ENCODE results near the gene OTUD3.
"Not testable (repeated sequence)": the region's sequence is repeated elsewhere in the genome, so short reads cannot be mapped to it uniquely, and the experiment has no call there.

Gene OTUD3

DNA sequence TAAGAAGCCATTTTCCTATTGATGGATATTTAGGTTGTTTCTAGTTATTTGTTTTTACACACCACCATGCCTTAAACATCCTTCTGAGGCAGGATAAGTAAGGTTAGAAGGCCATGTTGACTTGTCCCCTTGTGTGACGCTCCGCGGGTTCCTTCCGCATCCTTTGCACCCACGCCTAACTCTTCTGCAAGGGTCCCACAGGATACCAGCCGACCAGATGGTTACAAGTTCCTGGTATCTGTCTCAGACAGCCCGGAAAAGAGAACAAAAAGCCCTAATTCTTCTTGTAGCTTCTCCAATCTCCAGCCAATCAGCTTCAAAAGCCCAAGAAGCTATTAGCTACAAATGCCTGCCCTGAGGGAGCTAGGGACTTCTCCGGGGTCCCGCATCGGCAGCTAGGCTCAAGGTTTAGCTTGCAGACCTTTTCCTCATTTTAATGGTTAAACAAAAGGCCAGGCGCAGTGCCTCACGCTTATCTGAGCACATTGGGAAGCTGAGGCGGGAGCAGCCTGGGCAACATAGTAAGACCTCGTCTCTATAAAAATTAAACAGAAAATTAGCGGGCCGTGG, 4.9 kb upstream of the OTUD3 start:
- no peaks in the 10 kb centered on the region for H3K9me3 ChIP-seq (ENCODE audit: control insufficient read depth, low read length)
- H3K9ac ChIP-seq (ENCODE audit: low read length), result no peak overlapping the region

DNA sequence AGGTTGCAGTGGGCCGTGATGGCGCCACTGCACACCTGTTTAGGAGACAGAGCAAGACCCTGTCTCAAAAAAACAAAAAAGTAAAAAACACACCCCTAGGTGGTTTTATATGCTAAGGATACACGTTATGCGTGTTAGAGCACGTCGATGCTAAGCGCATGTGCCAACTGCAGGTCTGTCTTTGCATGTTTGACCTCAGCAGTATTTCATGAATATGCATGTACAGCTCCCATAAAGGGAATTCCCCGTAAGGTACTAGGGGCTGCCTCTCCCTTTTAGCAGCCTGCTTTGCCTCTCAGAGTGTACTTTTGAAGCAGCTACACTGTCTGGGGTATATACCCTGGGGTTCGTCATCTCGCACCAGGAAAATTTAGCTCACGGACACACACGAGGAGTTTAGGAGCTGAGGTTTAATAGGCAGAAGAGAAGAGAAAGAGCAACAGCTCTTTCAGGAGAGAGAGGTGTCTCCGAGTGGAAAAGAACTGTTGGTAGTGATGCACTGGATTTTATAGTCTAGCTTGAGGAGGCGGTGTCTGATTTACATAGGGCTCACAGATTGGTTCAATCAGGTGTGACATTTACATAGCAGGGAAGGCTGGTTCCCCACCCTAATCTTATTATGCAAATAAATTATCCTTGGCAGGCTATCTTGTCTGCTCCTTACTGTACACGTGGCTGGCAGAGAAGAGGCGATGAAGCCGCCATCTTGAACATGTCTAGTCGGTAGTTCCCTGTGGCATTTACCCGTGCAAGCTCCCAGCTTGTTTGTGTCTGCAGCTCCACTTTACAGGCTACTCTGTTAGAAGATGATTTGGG, 4.2 kb upstream of the OTUD3 start:
- H3K4me3 ChIP-seq (ENCODE audit: low read length), result no peak overlapping the region
- no peak overlapping the region for H3K9ac ChIP-seq (ENCODE audit: low read length)
- no peaks in the 10 kb centered on the region for H3K9me3 ChIP-seq (ENCODE audit: control insufficient read depth, low read length)
- H3K27me3 ChIP-seq (ENCODE audit: control insufficient read depth, insufficient read depth, low read length), result no peaks in the 10 kb centered on the region
- no peaks in the 10 kb centered on the region for H3K36me3 ChIP-seq (ENCODE audit: control insufficient read depth, insufficient read depth, low read length)
- H3K4me1 ChIP-seq (ENCODE audit: control insufficient read depth, insufficient read depth, low read length), result peaks cover 2% of the 10 kb centered on the region

More for the DNA sequence above, 4.9 kb upstream of the OTUD3 start:
- H3K27me3 ChIP-seq (ENCODE audit: control insufficient read depth, insufficient read depth, low read length), result no peaks in the 10 kb centered on the region
- H3K4me1 ChIP-seq (ENCODE audit: control insufficient read depth, insufficient read depth, low read length), result no peaks in the 10 kb centered on the region
- H3K4me3 ChIP-seq (ENCODE audit: low read length), result no peak overlapping the region
- no peaks in the 10 kb centered on the region for H3K36me3 ChIP-seq (ENCODE audit: control insufficient read depth, insufficient read depth, low read length)

DNA sequence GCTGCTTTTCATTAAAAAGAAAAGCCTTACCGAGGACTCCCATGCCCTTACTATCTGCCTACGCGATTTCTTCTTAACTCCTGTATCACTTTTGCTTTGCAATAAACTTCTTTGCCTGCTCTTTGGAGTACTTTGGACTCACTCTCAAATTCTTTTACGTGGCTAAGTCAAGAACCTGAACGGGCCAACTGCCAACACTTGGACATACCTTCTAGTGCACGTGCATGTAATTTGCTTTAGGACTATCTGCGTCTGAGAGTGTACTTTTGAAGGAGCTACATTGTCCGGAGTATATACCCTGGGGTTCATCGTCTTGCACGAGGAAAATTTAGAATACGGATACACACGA, 3.6 kb upstream of the OTUD3 start:
- Histone ChIP-seq H3K4me1 (ENCODE audit: control insufficient read depth, insufficient read depth, low read length) (peaks cover 8% of the 10 kb centered on the region), H3K36me3 (ENCODE audit: control insufficient read depth, insufficient read depth, low read length) (no peaks in the 10 kb centered on the region), H3K9ac (ENCODE audit: low read length) (no peak overlapping the region), H3K27me3 (ENCODE audit: control insufficient read depth, insufficient read depth, low read length) (no peaks in the 10 kb centered on the region), H3K4me3 (ENCODE audit: low read length) (no peak overlapping the region), H3K9me3 (ENCODE audit: control insufficient read depth, low read length) (no peaks in the 10 kb centered on the region)

DNA sequence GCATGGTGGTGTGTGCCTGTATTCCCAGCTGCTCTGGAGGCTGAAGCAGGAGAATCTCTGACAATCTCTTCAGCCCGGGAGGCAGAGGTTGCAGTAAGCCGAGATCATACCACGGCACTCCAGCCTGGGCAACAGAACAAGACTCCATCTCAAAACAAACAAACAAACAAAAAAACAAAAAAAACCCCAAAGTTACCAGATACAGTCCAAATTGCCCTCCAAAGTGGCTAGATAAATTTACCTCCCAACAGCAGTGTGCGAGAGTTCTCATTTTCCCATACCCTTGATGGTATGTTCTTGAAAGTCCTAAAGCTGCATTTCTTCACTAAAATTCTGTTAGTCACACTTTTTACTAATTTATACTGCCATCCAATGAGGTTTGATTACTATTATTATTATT, 3.0 kb upstream of the OTUD3 start:
- H3K27me3 ChIP-seq (ENCODE audit: control insufficient read depth, insufficient read depth, low read length), result no peaks in the 10 kb centered on the region
- no peaks in the 10 kb centered on the region for H3K36me3 ChIP-seq (ENCODE audit: control insufficient read depth, insufficient read depth, low read length)
- H3K9ac ChIP-seq (ENCODE audit: low read length), result no peak overlapping the region
- H3K4me1 ChIP-seq (ENCODE audit: control insufficient read depth, insufficient read depth, low read length), result peaks cover 14% of the 10 kb centered on the region
- no peak overlapping the region for H3K4me3 ChIP-seq (ENCODE audit: low read length)
- H3K9me3 ChIP-seq (ENCODE audit: control insufficient read depth, low read length), result no peaks in the 10 kb centered on the region

DNA sequence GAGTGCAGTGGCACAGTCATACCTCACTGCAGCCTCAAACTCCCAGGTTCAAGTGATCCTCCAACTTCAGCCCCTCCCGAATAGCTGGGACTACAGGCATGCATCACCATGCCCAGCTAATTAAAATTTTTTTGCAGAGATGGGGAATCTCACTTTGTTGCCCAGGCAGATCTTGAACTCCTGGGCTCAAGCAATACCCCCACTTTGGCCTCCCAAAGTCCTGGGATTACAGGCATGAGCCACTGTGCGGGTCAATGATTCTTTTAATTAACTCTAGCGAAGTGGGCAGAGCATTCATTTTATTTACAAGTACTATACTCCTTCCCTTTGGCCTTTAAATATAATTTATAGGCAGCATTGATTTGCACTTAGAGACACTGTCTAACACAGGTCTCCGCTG, 2.5 kb upstream of the OTUD3 start:
- Histone ChIP-seq H3K4me3 (ENCODE audit: low read length) (no peak overlapping the region), H3K27me3 (ENCODE audit: control insufficient read depth, insufficient read depth, low read length) (no peaks in the 10 kb centered on the region), H3K9me3 (ENCODE audit: control insufficient read depth, low read length) (no peaks in the 10 kb centered on the region), H3K36me3 (ENCODE audit: control insufficient read depth, insufficient read depth, low read length) (no peaks in the 10 kb centered on the region), H3K9ac (ENCODE audit: low read length) (no peak overlapping the region), H3K4me1 (ENCODE audit: control insufficient read depth, insufficient read depth, low read length) (peaks cover 15% of the 10 kb centered on the region)

- H3K9me3 ChIP-seq (ENCODE audit: control insufficient read depth, low read length); H3K4me3 ChIP-seq (ENCODE audit: low read length); H3K36me3 ChIP-seq (ENCODE audit: control insufficient read depth, insufficient read depth, low read length); H3K9ac ChIP-seq (ENCODE audit: low read length); H3K27me3 ChIP-seq (ENCODE audit: control insufficient read depth, insufficient read depth, low read length): not testable (repeated sequence)
- peaks cover 15% of the 10 kb centered on the region for H3K4me1 ChIP-seq (ENCODE audit: control insufficient read depth, insufficient read depth, low read length)
These were observed 1.4 kb upstream of the OTUD3 start for GRCh38 chr1:19880841-19881240.

- no peaks in the 10 kb centered on the region for H3K27me3 ChIP-seq (ENCODE audit: control insufficient read depth, insufficient read depth, low read length)
- peaks cover 15% of the 10 kb centered on the region for H3K4me1 ChIP-seq (ENCODE audit: control insufficient read depth, insufficient read depth, low read length)
- no peak overlapping the region for H3K4me3 ChIP-seq (ENCODE audit: low read length)
- no peaks in the 10 kb centered on the region for H3K36me3 ChIP-seq (ENCODE audit: control insufficient read depth, insufficient read depth, low read length)
- no peaks in the 10 kb centered on the region for H3K9me3 ChIP-seq (ENCODE audit: control insufficient read depth, low read length)
- no peak overlapping the region for H3K9ac ChIP-seq (ENCODE audit: low read length)
These were observed 2.1 kb downstream of the OTUD3 start for GRCh38 chr1:19884312-19884711.

DNA sequence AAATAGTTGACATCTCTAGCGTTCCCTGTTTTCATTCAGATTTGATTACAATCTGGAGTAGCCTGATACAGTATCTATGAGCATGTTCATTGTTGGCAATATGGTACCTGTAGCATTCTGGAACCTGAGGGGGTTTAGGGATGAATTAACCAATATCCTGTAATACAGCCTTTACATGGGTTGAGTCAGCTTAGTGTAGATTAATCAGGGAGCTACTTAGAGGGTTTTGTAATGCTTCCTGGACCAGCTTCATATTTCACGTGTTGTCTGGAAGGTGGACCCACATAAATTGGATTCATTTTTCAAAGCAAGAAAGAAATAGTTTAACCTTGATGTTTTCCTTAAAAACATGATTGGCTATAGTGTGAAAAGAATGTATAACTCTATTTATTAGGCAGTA, 3.6 kb downstream of the OTUD3 start:
- Histone ChIP-seq H3K9me3 (ENCODE audit: control insufficient read depth, low read length) (no peaks in the 10 kb centered on the region), H3K4me1 (ENCODE audit: control insufficient read depth, insufficient read depth, low read length) (peaks cover 15% of the 10 kb centered on the region), H3K4me3 (ENCODE audit: low read length) (no peak overlapping the region), H3K36me3 (ENCODE audit: control insufficient read depth, insufficient read depth, low read length) (no peaks in the 10 kb centered on the region), H3K9ac (ENCODE audit: low read length) (no peak overlapping the region), H3K27me3 (ENCODE audit: control insufficient read depth, insufficient read depth, low read length) (no peaks in the 10 kb centered on the region)

DNA sequence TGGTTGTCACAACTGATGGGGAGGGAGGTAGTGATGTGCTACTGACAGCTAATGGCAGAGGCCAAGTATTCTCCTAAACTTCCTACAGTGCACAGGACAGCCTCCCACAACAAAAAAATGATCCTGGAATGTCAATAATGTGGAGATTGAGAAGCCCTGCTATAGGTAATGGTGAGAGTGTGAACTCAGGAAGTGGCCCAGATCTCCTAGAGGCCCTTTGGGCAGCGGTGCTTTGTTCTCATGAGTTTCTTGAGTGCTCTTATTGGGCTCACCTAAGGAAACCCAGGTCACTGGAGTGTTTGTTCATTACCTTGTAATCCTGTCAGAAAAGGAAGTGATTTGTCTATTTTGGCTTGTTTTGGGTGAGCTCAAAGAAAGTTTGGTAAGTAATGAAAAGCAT, 5.9 kb downstream of the OTUD3 start:
- Histone ChIP-seq H3K4me1 (ENCODE audit: control insufficient read depth, insufficient read depth, low read length) (peaks cover 12% of the 10 kb centered on the region), H3K4me3 (ENCODE audit: low read length) (no peak overlapping the region), H3K9ac (ENCODE audit: low read length) (no peak overlapping the region), H3K27me3 (ENCODE audit: control insufficient read depth, insufficient read depth, low read length) (no peaks in the 10 kb centered on the region), H3K9me3 (ENCODE audit: control insufficient read depth, low read length) (no peaks in the 10 kb centered on the region), H3K36me3 (ENCODE audit: control insufficient read depth, insufficient read depth, low read length) (no peaks in the 10 kb centered on the region)

GRCh38 chr1:19889656-19890055, 7.5 kb downstream of the OTUD3 start:
- H3K36me3 ChIP-seq (ENCODE audit: control insufficient read depth, insufficient read depth, low read length), result no peaks in the 10 kb centered on the region
- H3K9ac ChIP-seq (ENCODE audit: low read length), result no peak overlapping the region
- no peaks in the 10 kb centered on the region for H3K9me3 ChIP-seq (ENCODE audit: control insufficient read depth, low read length)
- no peak overlapping the region for H3K4me3 ChIP-seq (ENCODE audit: low read length)
- H3K4me1 ChIP-seq (ENCODE audit: control insufficient read depth, insufficient read depth, low read length), result no peaks in the 10 kb centered on the region
- H3K27me3 ChIP-seq (ENCODE audit: control insufficient read depth, insufficient read depth, low read length), result no peaks in the 10 kb centered on the region

- Histone ChIP-seq H3K9ac (ENCODE audit: low read length) (no peak overlapping the region), H3K27me3 (ENCODE audit: control insufficient read depth, insufficient read depth, low read length) (no peaks in the 10 kb centered on the region), H3K4me1 (ENCODE audit: control insufficient read depth, insufficient read depth, low read length) (no peaks in the 10 kb centered on the region), H3K36me3 (ENCODE audit: control insufficient read depth, insufficient read depth, low read length) (no peaks in the 10 kb centered on the region), H3K4me3 (ENCODE audit: low read length) (no peak overlapping the region), H3K9me3 (ENCODE audit: control insufficient read depth, low read length) (no peaks in the 10 kb centered on the region)
These were observed 9.9 kb downstream of the OTUD3 start for GRCh38 chr1:19892129-19892528.

GRCh38 chr1:19892628-19893168, 10.5 kb downstream of the OTUD3 start:
- H3K9ac ChIP-seq (ENCODE audit: low read length), result no peak overlapping the region
- no peaks in the 10 kb centered on the region for H3K36me3 ChIP-seq (ENCODE audit: control insufficient read depth, insufficient read depth, low read length)
- H3K4me3 ChIP-seq (ENCODE audit: low read length), result no peak overlapping the region
- no peaks in the 10 kb centered on the region for H3K9me3 ChIP-seq (ENCODE audit: control insufficient read depth, low read length)
- no peaks in the 10 kb centered on the region for H3K27me3 ChIP-seq (ENCODE audit: control insufficient read depth, insufficient read depth, low read length)
- H3K4me1 ChIP-seq (ENCODE audit: control insufficient read depth, insufficient read depth, low read length), result no peaks in the 10 kb centered on the region
